ENCODE results near the gene IL5. TPM values are rescaled to one million over a fixed set of nuclear protein-coding genes. Genes with fewer than 3 reads are reported as not detected.

IL5 gene
- total and polyA plus RNA-seq, 2 of the 13 experiments (the other 11 are each of a cell fraction or from before 2014, with no cell fraction given), result not detected

DNA sequence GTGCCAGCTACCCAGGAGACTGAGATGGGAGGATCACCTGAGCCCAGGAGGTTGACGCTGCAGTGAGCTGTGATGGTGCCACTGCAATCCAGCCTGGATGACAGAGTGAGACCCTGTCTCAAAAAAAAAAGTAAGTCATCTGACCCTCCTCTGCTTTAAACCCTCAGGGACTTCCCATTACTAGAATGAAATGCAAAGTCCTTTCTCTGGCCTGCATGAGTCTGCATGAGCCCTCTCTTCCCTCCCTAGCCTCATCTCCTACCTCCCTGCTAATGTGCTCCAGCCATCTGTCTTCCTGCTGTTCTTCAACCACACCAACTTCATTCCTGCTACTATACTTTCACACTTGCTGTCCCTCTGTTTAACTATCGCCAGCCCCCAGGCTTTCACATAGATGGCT is 15.3 kb downstream of the IL5 start:
- Histone ChIP-seq H3K27me3 (ENCODE audit: control insufficient read depth in 1 of 2, insufficient read depth in 2 of 2, low read length in 2 of 2) (no peaks in the 10 kb centered on the region), H3K36me3 (replicated peaks in 1 of 2; ENCODE audit: control insufficient read depth in 1 of 2, insufficient read depth in 2 of 2, low read length in 2 of 2) (no peaks in the 10 kb centered on the region), H4K20me1 (ENCODE audit: insufficient read depth, low read length) (no peaks in the 10 kb centered on the region), H3K27ac (ENCODE audit: extremely low read length, insufficient read depth, low read length) (no peak overlapping the region), H3K4me1 (ENCODE audit: insufficient read depth, low read length) (peaks cover 14% of the 10 kb centered on the region), H3K79me2 (ENCODE audit: insufficient read depth, low read length) (no peaks in the 10 kb centered on the region), H3K4me2 (ENCODE audit: low read depth, low read length) (no peak overlapping the region), H3K4me3 (replicated peaks in 1 of 3; ENCODE audit: insufficient read depth in 1 of 3, low read depth in 2 of 3, low read length in 3 of 3) (no peak overlapping the region), H3K9me3 (ENCODE audit: low read length) (no peaks in the 10 kb centered on the region), H2AFZ (ENCODE audit: low read length) (no peak overlapping the region), H3K9ac (ENCODE audit: insufficient read depth, low read depth, low read length) (no peak overlapping the region)
- DNase-seq (ENCODE audit: low spot score), result no peak
- in situ Hi-C loops (cut with HindIII; ENCODE audit: extremely low pct_ligation_motif_present, low pct_unique_long_range_greater_than_20kb) (no loop called here), intact Hi-C loops (cut with micrococcal nuclease; ENCODE audit: unreplicated experiment) (loop anchor here (5.0 to 10.0 kb wide), 3 partner anchors 59 to 357 kb away; no protein-coding TSS in a partner anchor)
- ATAC-seq, result no peak
- no peak for TF ChIP-seq GFI1 (CRISPR knock-in tag; IDR thresholded peaks at IDR 0.05; ENCODE audit: borderline replicate concordance)
- TF ChIP-seq BORCS8-MEF2B (CRISPR knock-in tag; IDR thresholded peaks at IDR 0.05), result no peak
- TF ChIP-seq RBM22 (optimal IDR thresholded peaks at IDR 0.05; ENCODE audit: low read length), result no peak
- TF ChIP-seq ZNF225 (CRISPR knock-in tag; IDR thresholded peaks at IDR 0.05), result no peak
- no peak for TF ChIP-seq SPEN (CRISPR knock-in tag; IDR thresholded peaks at IDR 0.05; ENCODE audit: low read depth)
- TF ChIP-seq SRSF4 (IDR thresholded peaks at IDR 0.05; ENCODE audit: low read depth, low read length, poor library complexity, severe bottlenecking), result no peak
- TF ChIP-seq, protein P1, sequence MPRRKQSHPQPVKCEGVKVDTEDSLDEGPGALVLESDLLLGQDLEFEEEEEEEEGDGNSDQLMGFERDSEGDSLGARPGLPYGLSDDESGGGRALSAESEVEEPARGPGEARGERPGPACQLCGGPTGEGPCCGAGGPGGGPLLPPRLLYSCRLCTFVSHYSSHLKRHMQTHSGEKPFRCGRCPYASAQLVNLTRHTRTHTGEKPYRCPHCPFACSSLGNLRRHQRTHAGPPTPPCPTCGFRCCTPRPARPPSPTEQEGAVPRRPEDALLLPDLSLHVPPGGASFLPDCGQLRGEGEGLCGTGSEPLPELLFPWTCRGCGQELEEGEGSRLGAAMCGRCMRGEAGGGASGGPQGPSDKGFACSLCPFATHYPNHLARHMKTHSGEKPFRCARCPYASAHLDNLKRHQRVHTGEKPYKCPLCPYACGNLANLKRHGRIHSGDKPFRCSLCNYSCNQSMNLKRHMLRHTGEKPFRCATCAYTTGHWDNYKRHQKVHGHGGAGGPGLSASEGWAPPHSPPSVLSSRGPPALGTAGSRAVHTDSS (CRISPR knock-in tag; conservative IDR thresholded peaks at IDR 0.05), result no peak
- no peak for TF ChIP-seq ZNF703 (CRISPR knock-in tag; IDR thresholded peaks at IDR 0.05; ENCODE audit: borderline replicate concordance)
- TF ChIP-seq CENPT (CRISPR knock-in tag; IDR thresholded peaks at IDR 0.05; ENCODE audit: low read depth), result no peak
- TF ChIP-seq, protein P2, sequence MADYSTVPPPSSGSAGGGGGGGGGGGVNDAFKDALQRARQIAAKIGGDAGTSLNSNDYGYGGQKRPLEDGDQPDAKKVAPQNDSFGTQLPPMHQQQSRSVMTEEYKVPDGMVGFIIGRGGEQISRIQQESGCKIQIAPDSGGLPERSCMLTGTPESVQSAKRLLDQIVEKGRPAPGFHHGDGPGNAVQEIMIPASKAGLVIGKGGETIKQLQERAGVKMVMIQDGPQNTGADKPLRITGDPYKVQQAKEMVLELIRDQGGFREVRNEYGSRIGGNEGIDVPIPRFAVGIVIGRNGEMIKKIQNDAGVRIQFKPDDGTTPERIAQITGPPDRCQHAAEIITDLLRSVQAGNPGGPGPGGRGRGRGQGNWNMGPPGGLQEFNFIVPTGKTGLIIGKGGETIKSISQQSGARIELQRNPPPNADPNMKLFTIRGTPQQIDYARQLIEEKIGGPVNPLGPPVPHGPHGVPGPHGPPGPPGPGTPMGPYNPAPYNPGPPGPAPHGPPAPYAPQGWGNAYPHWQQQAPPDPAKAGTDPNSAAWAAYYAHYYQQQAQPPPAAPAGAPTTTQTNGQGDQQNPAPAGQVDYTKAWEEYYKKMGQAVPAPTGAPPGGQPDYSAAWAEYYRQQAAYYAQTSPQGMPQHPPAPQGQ (CRISPR knock-in tag; IDR thresholded peaks at IDR 0.05; ENCODE audit: borderline replicate concordance), result no peak
- TF ChIP-seq, protein P3, sequence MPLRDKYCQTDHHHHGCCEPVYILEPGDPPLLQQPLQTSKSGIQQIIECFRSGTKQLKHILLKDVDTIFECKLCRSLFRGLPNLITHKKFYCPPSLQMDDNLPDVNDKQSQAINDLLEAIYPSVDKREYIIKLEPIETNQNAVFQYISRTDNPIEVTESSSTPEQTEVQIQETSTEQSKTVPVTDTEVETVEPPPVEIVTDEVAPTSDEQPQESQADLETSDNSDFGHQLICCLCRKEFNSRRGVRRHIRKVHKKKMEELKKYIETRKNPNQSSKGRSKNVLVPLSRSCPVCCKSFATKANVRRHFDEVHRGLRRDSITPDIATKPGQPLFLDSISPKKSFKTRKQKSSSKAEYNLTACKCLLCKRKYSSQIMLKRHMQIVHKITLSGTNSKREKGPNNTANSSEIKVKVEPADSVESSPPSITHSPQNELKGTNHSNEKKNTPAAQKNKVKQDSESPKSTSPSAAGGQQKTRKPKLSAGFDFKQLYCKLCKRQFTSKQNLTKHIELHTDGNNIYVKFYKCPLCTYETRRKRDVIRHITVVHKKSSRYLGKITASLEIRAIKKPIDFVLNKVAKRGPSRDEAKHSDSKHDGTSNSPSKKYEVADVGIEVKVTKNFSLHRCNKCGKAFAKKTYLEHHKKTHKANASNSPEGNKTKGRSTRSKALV (CRISPR knock-in tag; IDR thresholded peaks at IDR 0.05), result no peak
- no peak for TF ChIP-seq HMGA1 (CRISPR knock-in tag; conservative IDR thresholded peaks at IDR 0.05)
- TF ChIP-seq, protein P4, sequence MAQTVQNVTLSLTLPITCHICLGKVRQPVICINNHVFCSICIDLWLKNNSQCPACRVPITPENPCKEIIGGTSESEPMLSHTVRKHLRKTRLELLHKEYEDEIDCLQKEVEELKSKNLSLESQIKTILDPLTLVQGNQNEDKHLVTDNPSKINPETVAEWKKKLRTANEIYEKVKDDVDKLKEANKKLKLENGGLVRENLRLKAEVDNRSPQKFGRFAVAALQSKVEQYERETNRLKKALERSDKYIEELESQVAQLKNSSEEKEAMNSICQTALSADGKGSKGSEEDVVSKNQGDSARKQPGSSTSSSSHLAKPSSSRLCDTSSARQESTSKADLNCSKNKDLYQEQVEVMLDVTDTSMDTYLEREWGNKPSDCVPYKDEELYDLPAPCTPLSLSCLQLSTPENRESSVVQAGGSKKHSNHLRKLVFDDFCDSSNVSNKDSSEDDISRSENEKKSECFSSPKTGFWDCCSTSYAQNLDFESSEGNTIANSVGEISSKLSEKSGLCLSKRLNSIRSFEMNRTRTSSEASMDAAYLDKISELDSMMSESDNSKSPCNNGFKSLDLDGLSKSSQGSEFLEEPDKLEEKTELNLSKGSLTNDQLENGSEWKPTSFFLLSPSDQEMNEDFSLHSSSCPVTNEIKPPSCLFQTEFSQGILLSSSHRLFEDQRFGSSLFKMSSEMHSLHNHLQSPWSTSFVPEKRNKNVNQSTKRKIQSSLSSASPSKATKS (CRISPR knock-in tag; IDR thresholded peaks at IDR 0.05), result no peak
- FAIRE-seq, result no peak
- 97% methylated on average over 2 of the region's 2 CpGs for WGBS (ENCODE audit: low lambda C conversion rate)
- BruUV-seq (replicated peaks), result no TSS peak
- POLR2A ChIA-PET, result no interaction called here
- CTCF ChIA-PET (ENCODE audit: low intra/inter-chr PET ratio, low total read pairs), result no interaction called here

All from HepG2 (cell line).